ENCODE results near the gene COG4. TPM values are rescaled to one million over a fixed set of nuclear protein-coding genes. Genes with fewer than 3 reads are reported as not detected.

The COG4 gene
- total RNA-seq: 71.8 and 159 TPM in 2 replicates

GRCh38 chr16:70523076-70523742 lies at the start of gene COG4:
TSS of gene COG4 (minus strand) at chr16:70523554. CDS start at chr16:70523543, 11 bp downstream.

DNA sequence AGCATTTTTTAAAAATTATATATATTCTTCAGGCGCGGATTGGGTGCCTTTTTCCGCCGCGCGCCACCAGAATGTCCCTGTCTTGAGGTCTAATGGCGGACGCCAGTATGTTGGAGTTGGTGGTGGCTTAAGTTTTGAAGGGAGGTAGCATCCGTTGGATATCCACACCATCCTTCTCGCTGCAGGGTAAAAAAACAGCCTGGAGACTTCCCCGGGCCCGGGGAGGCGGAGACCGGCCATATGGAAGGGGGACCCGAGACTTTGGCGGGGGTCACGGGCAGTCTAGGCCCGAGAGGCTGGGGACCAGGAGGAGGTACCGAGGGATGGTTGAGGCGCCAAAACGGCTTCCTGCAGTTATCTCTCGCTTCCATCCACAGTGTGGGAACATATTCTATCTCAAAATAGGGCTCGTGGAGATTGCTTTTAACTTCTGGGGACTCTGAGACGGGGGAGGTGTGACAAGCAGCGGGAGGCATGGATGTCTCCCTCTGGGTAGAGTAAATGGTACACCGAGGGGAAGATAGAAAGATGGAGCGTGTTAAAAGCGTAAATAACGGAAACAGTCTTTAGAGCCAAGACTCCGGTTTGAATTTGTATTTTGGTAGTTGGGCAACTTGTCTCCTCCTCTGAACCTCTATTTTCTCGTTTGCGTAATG lies 517 bp upstream of the COG4 start, which contains the start of gene SF3B3:
Gene SF3B3 (plus strand): TSS at position 74 of the 656 bp plus-strand sequence. CDS start 2,841 bp downstream, outside the sequence.

GRCh38 chr16:70454222-70455034 lies 68.9 kb downstream of the COG4 start, which contains the start of gene FCSK:
TSS of gene FCSK (plus strand) at chr16:70454595. CDS start at chr16:70463191, 8,596 bp downstream.

GRCh38 chr16:70438969-70439862 lies 84.1 kb downstream of the COG4 start, which contains the start of gene ST3GAL2:
TSS of gene ST3GAL2 (minus strand) at chr16:70439100. CDS start at chr16:70398530, 40,570 bp downstream.

Other genes starting within 250 kb of the COG4 start
- 126 and 166 TPM in 2 replicates for gene AARS1, start 234.0 kb downstream of the COG4 start, total RNA-seq
- 17.2 and 31.5 TPM in 2 replicates for gene DDX19B, start 224.4 kb downstream of the COG4 start, total RNA-seq
- gene DDX19A, start 176.7 kb downstream of the COG4 start, total RNA-seq: 32.2 and 39.7 TPM in 2 replicates
- 27.9 and 31.3 TPM in 2 replicates for gene ST3GAL2, start 84.5 kb downstream of the COG4 start, total RNA-seq
- gene FCSK, start 69.0 kb downstream of the COG4 start, total RNA-seq: 7.1 and 14.3 TPM in 2 replicates
- 77.7 and 89.3 TPM in 2 replicates for gene SF3B3, start 262 bp upstream of the COG4 start, total RNA-seq
- 0.32 and 1.4 TPM in 2 replicates for gene IL34, start 123.0 kb upstream of the COG4 start, total RNA-seq
- gene MTSS2, start 162.5 kb upstream of the COG4 start, total RNA-seq: 2.9 and 5.5 TPM in 2 replicates